ENCODE measurements around the gene EPS8L3. TPM values are rescaled to one million over a fixed set of nuclear protein-coding genes. Genes with fewer than 3 reads are reported as not detected.
"Not testable (repeated sequence)": the region's sequence is repeated elsewhere in the genome, so short reads cannot be mapped to it uniquely, and the experiment has no call there.

Gene EPS8L3
- total RNA-seq, 2 experiments from 2014 or later, result not detected

DNA sequence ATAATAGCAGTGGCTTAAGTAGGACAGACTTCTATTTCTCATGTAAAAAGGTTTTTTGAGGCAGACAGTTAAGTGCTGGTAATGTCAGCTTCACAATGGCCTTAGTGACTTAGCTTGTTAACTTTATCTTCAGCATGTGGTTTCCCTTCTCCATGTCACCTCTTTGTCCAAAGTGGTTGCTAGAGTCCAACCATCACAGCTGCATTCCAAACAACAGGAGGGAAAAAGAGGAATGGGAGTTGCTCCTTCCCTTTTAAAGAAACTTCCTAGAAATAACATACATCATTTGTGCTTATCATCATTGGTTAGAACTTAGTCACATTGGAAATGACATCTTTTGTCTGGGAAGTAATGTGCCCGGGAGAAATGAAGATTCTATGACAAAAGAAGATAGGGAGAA is 41.8 kb downstream of the EPS8L3 start:
- Mint-ChIP-seq H3K9me3 (no peaks in the 10 kb centered on the region), H3K27ac (no peak overlapping the region), H3K36me3 (no peaks in the 10 kb centered on the region), H3K4me3 (no peak overlapping the region), H3K4me1 (ENCODE audit: low read depth) (peaks cover 2% of the 10 kb centered on the region), H3K27me3 (no peaks in the 10 kb centered on the region)
- CTCF ChIA-PET, result no interaction called here
- POLR2A ChIA-PET, result no interaction called here
- intact Hi-C loops (cut with micrococcal nuclease), result no loop called here
- DNase-seq, result no peak

DNA sequence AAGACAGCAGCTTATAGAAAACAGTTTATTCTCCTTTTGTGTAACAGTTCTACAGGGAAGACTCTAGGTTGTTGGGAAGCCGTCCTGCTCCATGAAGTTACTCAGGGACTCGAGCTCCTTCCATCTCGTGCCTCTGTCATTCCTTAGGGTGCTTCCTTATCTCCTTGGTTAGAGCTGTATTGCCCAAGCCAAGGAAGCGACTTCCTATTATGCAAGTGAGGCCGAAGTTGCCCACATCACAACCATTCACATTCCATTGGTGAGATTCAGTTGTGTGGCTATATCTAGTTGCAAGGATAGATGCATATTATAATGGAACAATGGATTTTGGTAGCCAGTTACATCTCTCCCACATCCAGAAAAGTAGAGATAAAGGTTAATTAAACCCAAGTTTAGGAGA is 42.7 kb downstream of the EPS8L3 start:
- intact Hi-C loops (cut with micrococcal nuclease), result no loop called here
- Mint-ChIP-seq H3K4me1 (ENCODE audit: low read depth) (peaks cover 2% of the 10 kb centered on the region), H3K36me3 (no peaks in the 10 kb centered on the region), H3K27ac (no peak overlapping the region), H3K4me3 (no peak overlapping the region), H3K27me3 (no peaks in the 10 kb centered on the region), H3K9me3 (no peaks in the 10 kb centered on the region)
- DNase-seq, result no peak
- ChIA-PET POLR2A (no interaction called here), CTCF (no interaction called here)

DNA sequence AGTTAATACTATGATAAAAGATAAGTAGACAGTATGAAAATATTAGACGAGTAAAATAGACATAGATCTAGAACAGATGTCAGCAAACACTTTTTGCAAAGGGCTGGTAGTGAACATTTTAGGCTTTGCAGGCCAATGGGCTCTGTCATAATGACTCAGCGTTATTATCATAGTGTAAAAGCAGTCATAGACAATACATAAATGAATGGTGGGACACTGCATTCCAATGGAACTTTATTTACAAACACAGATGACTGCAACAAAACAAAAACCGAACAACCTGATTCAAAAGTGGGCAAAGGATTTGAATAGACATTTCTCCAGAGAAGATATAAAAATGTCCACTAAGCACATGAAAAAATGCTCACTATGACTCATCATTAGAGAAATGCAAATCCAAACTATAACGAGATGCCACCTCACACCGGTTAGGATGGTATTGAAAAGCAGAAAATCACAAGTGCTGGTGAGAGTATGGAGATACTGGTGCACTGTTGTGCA is 44.3 kb downstream of the EPS8L3 start:
- ChIA-PET CTCF (no interaction called here), POLR2A (no interaction called here)
- Mint-ChIP-seq H3K4me3 (no peak overlapping the region), H3K36me3 (no peaks in the 10 kb centered on the region), H3K27me3 (peaks cover under 1% of the 10 kb centered on the region), H3K27ac (no peak overlapping the region), H3K4me1 (ENCODE audit: low read depth) (peaks cover 2% of the 10 kb centered on the region), H3K9me3 (no peaks in the 10 kb centered on the region)
- DNase-seq, result no peak
- intact Hi-C loops (cut with micrococcal nuclease), result no loop called here

- intact Hi-C loops (cut with micrococcal nuclease), result no loop called here
- CTCF ChIA-PET, result no interaction called here
- H3K27me3 Mint-ChIP-seq, result peaks cover 6% of the 10 kb centered on the region
- POLR2A ChIA-PET, result no interaction called here
- no peaks in the 10 kb centered on the region for H3K36me3 Mint-ChIP-seq
- no peak overlapping the region for H3K27ac Mint-ChIP-seq
- H3K4me3 Mint-ChIP-seq, result no peak overlapping the region
- H3K4me1 Mint-ChIP-seq (ENCODE audit: low read depth), result peaks cover 2% of the 10 kb centered on the region
- H3K9me3 Mint-ChIP-seq, result no peaks in the 10 kb centered on the region
- DNase-seq, result no peak
These were observed 45.2 kb downstream of the EPS8L3 start for GRCh38 chr1:109718495-109718894.

DNA sequence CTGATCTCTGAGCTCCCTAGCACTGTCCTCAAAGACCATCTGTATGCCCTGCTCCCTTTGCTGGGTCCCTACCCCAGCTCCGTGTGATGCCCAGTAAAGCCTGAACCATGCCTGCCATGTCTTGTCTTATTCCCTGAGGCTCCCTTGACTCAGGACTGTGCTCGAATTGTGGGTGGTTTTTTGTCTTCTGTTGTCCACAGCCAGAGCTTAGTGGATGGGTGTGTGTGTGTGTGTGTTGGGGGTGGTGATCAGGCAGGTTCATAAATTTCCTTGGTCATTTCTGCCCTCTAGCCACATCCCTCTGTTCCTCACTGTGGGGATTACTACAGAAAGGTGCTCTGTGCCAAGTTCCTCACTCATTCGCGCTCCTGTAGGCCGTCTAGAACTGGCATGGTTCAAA is 46.0 kb downstream of the EPS8L3 start:
- POLR2A ChIA-PET, result no interaction called here
- no peak overlapping the region for H3K4me3 Mint-ChIP-seq
- CTCF ChIA-PET, result interaction anchor here (1.0 kb wide), 1 partner anchor 56 kb away, joined by 3 read pairs; no protein-coding TSS in a partner anchor
- no peaks in the 10 kb centered on the region for H3K36me3 Mint-ChIP-seq
- H3K9me3 Mint-ChIP-seq, result no peaks in the 10 kb centered on the region
- H3K27me3 Mint-ChIP-seq, result peaks cover 9% of the 10 kb centered on the region
- no peak for DNase-seq
- no peak overlapping the region for H3K27ac Mint-ChIP-seq
- intact Hi-C loops (cut with micrococcal nuclease), result no loop called here
- peaks cover 2% of the 10 kb centered on the region for H3K4me1 Mint-ChIP-seq (ENCODE audit: low read depth)

DNA sequence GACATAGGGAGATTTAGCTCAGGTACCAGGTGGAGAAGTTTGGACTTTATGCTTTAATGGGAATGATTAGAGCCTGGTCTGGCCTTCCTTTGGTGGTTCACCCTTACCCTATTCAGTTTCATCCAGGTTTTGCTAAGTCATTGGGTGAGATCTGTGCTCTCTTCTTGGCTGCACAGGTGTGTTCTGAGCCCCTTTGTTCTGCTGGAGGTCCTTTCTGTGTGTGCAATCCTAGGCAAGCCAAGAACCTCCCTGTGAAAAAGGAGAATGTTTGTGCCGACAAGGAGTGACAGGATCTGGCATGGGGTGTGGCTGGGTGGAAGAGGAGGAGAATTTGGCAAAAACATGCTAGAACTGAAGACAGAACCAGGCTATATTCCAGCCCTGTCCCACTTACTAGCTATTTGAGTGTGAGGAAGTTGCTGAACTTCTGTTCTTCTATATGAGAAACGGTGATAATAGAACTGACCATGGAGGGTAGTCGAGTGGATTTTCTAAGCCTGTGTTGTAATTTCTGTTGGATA is 47.1 kb downstream of the EPS8L3 start:
- H3K27me3 Mint-ChIP-seq, result peaks cover 12% of the 10 kb centered on the region
- ChIA-PET POLR2A (interaction anchor here (0.5 kb wide), 1 partner anchor 330 kb away, joined by 3 read pairs; no protein-coding TSS in a partner anchor), CTCF (interaction anchor here (1.0 kb wide), 1 partner anchor 57 kb away, joined by 3 read pairs; no protein-coding TSS in a partner anchor)
- no peak overlapping the region for H3K4me3 Mint-ChIP-seq
- H3K27ac Mint-ChIP-seq, result no peak overlapping the region
- intact Hi-C loops (cut with micrococcal nuclease), result no loop called here
- peaks cover 2% of the 10 kb centered on the region for H3K4me1 Mint-ChIP-seq (ENCODE audit: low read depth)
- H3K9me3 Mint-ChIP-seq, result no peaks in the 10 kb centered on the region
- DNase-seq, result no peak
- H3K36me3 Mint-ChIP-seq, result no peaks in the 10 kb centered on the region

DNA sequence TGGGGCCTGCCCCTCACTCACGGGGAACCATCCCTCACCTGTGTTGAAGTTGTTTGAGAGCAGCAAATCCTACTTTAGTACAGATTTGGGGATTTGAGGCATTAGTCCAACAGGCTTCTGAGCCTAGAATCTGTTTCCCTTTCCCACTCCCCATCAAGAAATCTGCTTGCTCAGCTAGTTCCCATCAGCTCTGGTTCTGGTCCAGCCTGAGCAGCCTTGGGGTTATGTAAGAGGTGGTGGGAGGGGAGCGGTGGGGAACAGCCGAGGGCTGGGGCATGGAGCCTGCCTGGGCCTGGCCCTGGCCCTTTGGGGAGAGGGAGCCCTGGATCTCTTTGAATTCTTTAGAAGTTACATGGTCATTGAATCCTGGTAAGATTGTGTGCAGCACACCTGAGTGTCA is 47.6 kb downstream of the EPS8L3 start:
- H3K27ac Mint-ChIP-seq, result no peak overlapping the region
- CTCF ChIA-PET, result no interaction called here

DNA sequence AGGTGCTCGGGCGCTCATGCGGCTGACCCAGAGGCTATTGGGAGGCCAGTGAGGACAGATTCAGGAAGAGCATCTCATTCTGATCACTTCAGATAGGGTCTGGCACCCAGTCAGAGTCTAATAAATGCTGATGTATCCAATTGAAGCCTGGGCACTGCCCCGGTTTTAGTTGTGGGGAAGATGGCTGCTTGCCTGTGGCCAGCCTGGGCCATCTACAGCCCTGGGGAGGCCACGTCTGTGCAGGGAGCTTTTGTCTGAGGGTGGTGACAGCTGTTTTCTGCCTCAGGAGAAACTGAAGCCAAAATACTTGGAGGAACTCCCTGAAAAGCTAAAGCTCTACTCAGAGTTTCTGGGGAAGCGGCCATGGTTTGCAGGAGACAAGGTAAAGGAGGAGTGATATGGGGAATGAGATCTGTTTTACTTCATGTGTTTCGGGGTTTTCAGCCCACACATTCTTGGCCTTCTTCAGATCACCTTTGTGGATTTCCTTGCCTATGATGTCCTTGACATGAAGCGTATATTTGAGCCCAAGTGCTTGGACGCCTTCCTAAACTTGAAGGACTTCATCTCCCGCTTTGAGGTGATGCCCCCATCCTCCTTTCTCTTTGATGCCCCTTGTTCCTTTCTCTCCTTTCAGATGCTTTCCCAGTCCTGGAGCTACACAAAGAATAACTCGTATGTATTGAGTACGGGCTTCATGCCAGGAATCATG is 48.9 kb downstream of the EPS8L3 start:
- Mint-ChIP-seq H3K4me1 (ENCODE audit: low read depth) (peaks cover 2% of the 10 kb centered on the region), H3K36me3 (no peaks in the 10 kb centered on the region), H3K27ac (no peak overlapping the region), H3K27me3 (peaks cover 12% of the 10 kb centered on the region), H3K4me3 (no peak overlapping the region), H3K9me3 (no peaks in the 10 kb centered on the region)
- POLR2A ChIA-PET, result no interaction called here
- DNase-seq, result no peak
- intact Hi-C loops (cut with micrococcal nuclease), result no loop called here
- CTCF ChIA-PET, result interaction anchor here (1.2 kb wide), 1 partner anchor 75 kb away, joined by 3 read pairs; no protein-coding TSS in a partner anchor

More for the DNA sequence above, 47.6 kb downstream of the EPS8L3 start:
- Mint-ChIP-seq H3K9me3 (no peaks in the 10 kb centered on the region), H3K4me1 (ENCODE audit: low read depth) (peaks cover 2% of the 10 kb centered on the region), H3K27me3 (peaks cover 12% of the 10 kb centered on the region), H3K4me3 (no peak overlapping the region), H3K36me3 (no peaks in the 10 kb centered on the region)
- no peak for DNase-seq
- intact Hi-C loops (cut with micrococcal nuclease), result no loop called here
- POLR2A ChIA-PET, result no interaction called here

DNA sequence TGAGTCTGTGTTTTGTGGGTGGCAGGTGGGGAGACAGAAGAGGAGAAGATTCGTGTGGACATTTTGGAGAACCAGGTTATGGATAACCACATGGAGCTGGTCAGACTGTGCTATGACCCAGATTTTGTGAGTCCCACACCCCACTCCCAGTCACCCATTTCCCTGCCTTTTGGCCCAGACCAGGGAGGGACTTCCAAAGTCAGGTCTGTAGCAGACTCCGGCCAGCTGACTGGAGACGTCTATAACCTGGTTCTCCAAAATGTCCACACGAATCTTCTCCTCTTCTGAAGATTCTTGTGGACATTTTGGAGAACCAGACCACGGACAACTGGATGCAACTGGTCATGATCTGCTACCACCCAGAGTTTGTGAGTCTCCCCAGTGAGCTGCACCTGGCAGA is 50.1 kb downstream of the EPS8L3 start:
- no peaks in the 10 kb centered on the region for H3K4me1 Mint-ChIP-seq (ENCODE audit: low read depth)
- ChIA-PET CTCF (interaction anchor here (1.2 kb wide), 1 partner anchor 73 kb away, joined by 3 read pairs; no protein-coding TSS in a partner anchor), POLR2A (no interaction called here)
- no peak for DNase-seq
- intact Hi-C loops (cut with micrococcal nuclease), result no loop called here
- peaks cover 9% of the 10 kb centered on the region for H3K9me3 Mint-ChIP-seq
- no peak overlapping the region for H3K27ac Mint-ChIP-seq
- no peaks in the 10 kb centered on the region for H3K36me3 Mint-ChIP-seq
- no peak overlapping the region for H3K4me3 Mint-ChIP-seq
- peaks cover 12% of the 10 kb centered on the region for H3K27me3 Mint-ChIP-seq

- Mint-ChIP-seq H3K27me3 (peaks cover 12% of the 10 kb centered on the region), H3K36me3 (peaks cover 4% of the 10 kb centered on the region), H3K4me1 (ENCODE audit: low read depth) (no peaks in the 10 kb centered on the region), H3K4me3 (no peak overlapping the region), H3K27ac (no peak overlapping the region), H3K9me3 (peaks cover 15% of the 10 kb centered on the region)
- intact Hi-C loops (cut with micrococcal nuclease), result no loop called here
- ChIA-PET POLR2A (no interaction called here), CTCF (interaction anchor here (0.7 kb wide), 1 partner anchor 72 kb away, joined by 3 read pairs; no protein-coding TSS in a partner anchor)
- no peak for DNase-seq
These were observed 51.3 kb downstream of the EPS8L3 start for GRCh38 chr1:109712321-109712864.

DNA sequence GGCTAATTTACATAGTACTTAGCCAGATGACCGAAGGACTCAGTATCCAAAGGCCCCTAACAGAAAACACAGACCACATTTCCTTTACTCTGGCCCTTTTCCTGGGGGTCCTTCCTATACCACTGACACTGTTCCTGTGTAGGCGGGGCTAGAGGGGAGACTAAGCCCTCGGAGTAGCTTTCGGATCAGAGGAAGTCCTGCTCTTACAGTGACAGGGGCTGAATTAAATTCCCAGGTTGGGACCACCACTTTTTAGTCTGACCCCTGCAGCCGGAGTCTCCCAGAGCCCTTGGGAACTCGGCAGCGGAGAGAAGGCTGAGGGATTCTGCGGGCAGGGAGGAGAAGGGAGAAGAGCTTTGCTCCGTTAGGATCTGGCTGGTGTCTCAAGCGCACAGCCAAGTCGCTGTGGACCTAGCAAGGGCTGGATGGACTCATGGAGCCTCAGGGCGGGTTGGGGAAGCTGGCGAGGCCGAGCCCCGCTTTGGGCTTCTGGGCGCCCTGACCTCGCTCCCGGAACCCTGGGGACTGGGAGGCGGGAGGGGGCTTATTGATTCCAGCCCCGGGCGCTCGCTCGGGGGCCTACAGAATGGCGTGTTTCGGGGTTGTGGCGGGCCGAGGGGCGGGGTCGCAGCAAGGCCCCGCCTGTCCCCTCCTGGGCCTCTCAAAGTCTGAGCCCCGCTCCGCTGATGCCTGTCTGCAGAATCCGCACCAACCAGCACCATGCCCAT is 52.0 kb downstream of the EPS8L3 start, which contains the start of gene GSTM5:
Gene GSTM5 (plus strand): TSS at position 659 of the 728 bp plus-strand sequence. CDS start 62 bp downstream, at position 721.
- POLR2A ChIA-PET; H3K36me3 Mint-ChIP-seq; H3K4me1 Mint-ChIP-seq (ENCODE audit: low read depth); H3K27ac Mint-ChIP-seq; DNase-seq; H3K4me3 Mint-ChIP-seq; intact Hi-C loops (cut with micrococcal nuclease); CTCF ChIA-PET: not testable (repeated sequence)
- Mint-ChIP-seq H3K9me3 (peaks cover 15% of the 10 kb centered on the region), H3K27me3 (peaks cover 12% of the 10 kb centered on the region)

DNA sequence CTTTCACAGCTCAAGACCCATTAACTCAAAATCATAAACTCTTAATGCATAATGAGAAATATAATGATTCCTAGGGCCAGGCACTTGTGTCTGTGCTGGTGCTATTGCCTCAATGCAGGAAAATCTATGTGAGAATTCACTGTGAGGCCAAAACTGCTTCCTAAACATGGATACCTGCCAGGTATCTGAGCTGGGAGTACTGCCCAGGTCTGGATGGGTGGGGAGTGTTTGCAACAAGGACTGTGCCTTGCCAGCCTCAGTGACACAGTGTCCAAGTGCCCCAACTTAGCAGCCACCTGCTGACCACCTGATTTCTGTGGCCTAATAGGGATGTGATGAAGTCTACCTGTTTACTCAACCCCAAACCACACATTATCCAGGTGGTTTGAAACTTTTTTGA is 53.9 kb downstream of the EPS8L3 start:
- intact Hi-C loops (cut with micrococcal nuclease); H3K27ac Mint-ChIP-seq; POLR2A ChIA-PET; CTCF ChIA-PET; H3K4me3 Mint-ChIP-seq; H3K36me3 Mint-ChIP-seq; H3K4me1 Mint-ChIP-seq (ENCODE audit: low read depth); DNase-seq: not testable (repeated sequence)
- Mint-ChIP-seq H3K9me3 (peaks cover 15% of the 10 kb centered on the region), H3K27me3 (peaks cover 12% of the 10 kb centered on the region)

Data from activated CD4-positive, alpha-beta memory T cell treated with anti-CD3 and anti-CD28 coated beads for 36 hours (primary cell).